ENCODE measurements around the gene GATA3. TPM values are rescaled to one million over a fixed set of nuclear protein-coding genes. Genes with fewer than 3 reads are reported as not detected.

Gene GATA3
- total RNA-seq, 1 donor from 2014 or later, result not detected

GRCh38 chr10:8032558-8032957 lies 21.9 kb upstream of the GATA3 start:
- H3K9ac ChIP-seq, result no peak overlapping the region
- peaks cover 24% of the 10 kb centered on the region for H3K4me1 ChIP-seq
- Mint-ChIP-seq H3K4me1 (peaks cover 14% of the 10 kb centered on the region), H3K4me3 (peak overlapping the region; percentile 21), H3K9me3 (peaks cover 2% of the 10 kb centered on the region), H3K27ac (no peak overlapping the region), H3K36me3 (no peaks in the 10 kb centered on the region), H3K27me3 (ENCODE audit: insufficient read depth, low read depth) (peaks cover 57% of the 10 kb centered on the region)
- no peak for DNase-seq (ENCODE audit: low spot score)
- H3K27me3 ChIP-seq, result peaks cover 85% of the 10 kb centered on the region
- H3K36me3 ChIP-seq, result no peaks in the 10 kb centered on the region
- TF ChIP-seq CTCF (IDR thresholded peaks at IDR 0.05), result no peak
- no peak for TF ChIP-seq EZH2 (IDR thresholded peaks at IDR 0.05)
- no peaks in the 10 kb centered on the region for H3K79me2 ChIP-seq (ENCODE audit: low read depth)
- no peak overlapping the region for H3K4me3 ChIP-seq
- no peaks in the 10 kb centered on the region for H3F3A ChIP-seq (ENCODE audit: low read depth)
- no peak overlapping the region for H3K27ac ChIP-seq
- H3K9me3 ChIP-seq (ENCODE audit: low read depth), result no peaks in the 10 kb centered on the region
- peaks cover 42% of the 10 kb centered on the region for H4K20me1 ChIP-seq (ENCODE audit: low read depth)
- H3K4me2 ChIP-seq, result no peak overlapping the region
- H2AFZ ChIP-seq (replicated peaks), result no peak overlapping the region

GRCh38 chr10:8033812-8034465 lies 20.5 kb upstream of the GATA3 start:
- H3K4me3 Mint-ChIP-seq, result peak overlapping the region; percentile 71
- H3K4me2 ChIP-seq, result peak overlapping the region; percentile 69

GRCh38 chr10:8034466-8035005 lies 20.0 kb upstream of the GATA3 start:
- peak; percentile 39 for DNase-seq (ENCODE audit: low spot score)
- Histone ChIP-seq H3K4me2 (peak overlapping the region; percentile 69), H3K79me2 (ENCODE audit: low read depth) (no peaks in the 10 kb centered on the region), H3K9ac (no peak overlapping the region), H4K20me1 (ENCODE audit: low read depth) (peaks cover 62% of the 10 kb centered on the region), H3F3A (ENCODE audit: low read depth) (peaks cover 8% of the 10 kb centered on the region), H3K27me3 (peaks cover 100% of the 10 kb centered on the region), H3K4me1 (peaks cover 25% of the 10 kb centered on the region), H3K36me3 (no peaks in the 10 kb centered on the region), H3K27ac (no peak overlapping the region), H3K4me3 (peak overlapping the region; percentile 29), H2AFZ (replicated peaks) (no peak overlapping the region), H3K9me3 (ENCODE audit: low read depth) (no peaks in the 10 kb centered on the region)
- Mint-ChIP-seq H3K27ac (no peak overlapping the region), H3K36me3 (no peaks in the 10 kb centered on the region), H3K4me3 (peak overlapping the region; percentile 80), H3K4me1 (peaks cover 19% of the 10 kb centered on the region), H3K9me3 (peaks cover 2% of the 10 kb centered on the region), H3K27me3 (ENCODE audit: insufficient read depth, low read depth) (peaks cover 75% of the 10 kb centered on the region)
- no peak for TF ChIP-seq CTCF (IDR thresholded peaks at IDR 0.05)
- peak; percentile 80 for TF ChIP-seq EZH2phosphoT487 (IDR thresholded peaks at IDR 0.05)

More at GRCh38 chr10:8033812-8034465, 20.5 kb upstream of the GATA3 start:
- Mint-ChIP-seq H3K27ac (no peak overlapping the region), H3K4me1 (peaks cover 19% of the 10 kb centered on the region), H3K9me3 (peaks cover 2% of the 10 kb centered on the region), H3K27me3 (ENCODE audit: insufficient read depth, low read depth) (peaks cover 69% of the 10 kb centered on the region), H3K36me3 (no peaks in the 10 kb centered on the region)
- Histone ChIP-seq H3K4me3 (peak overlapping the region; percentile 29), H3K9me3 (ENCODE audit: low read depth) (no peaks in the 10 kb centered on the region), H4K20me1 (ENCODE audit: low read depth) (peaks cover 56% of the 10 kb centered on the region), H2AFZ (replicated peaks) (no peak overlapping the region), H3F3A (ENCODE audit: low read depth) (peaks cover 2% of the 10 kb centered on the region), H3K9ac (no peak overlapping the region), H3K27me3 (peaks cover 99% of the 10 kb centered on the region), H3K4me1 (peaks cover 24% of the 10 kb centered on the region), H3K36me3 (no peaks in the 10 kb centered on the region), H3K79me2 (ENCODE audit: low read depth) (no peaks in the 10 kb centered on the region), H3K27ac (no peak overlapping the region)
- DNase-seq (ENCODE audit: low spot score), result peak; percentile 52
- TF ChIP-seq EZH2 (IDR thresholded peaks at IDR 0.05) (peak; percentile 81), EZH2phosphoT487 (IDR thresholded peaks at IDR 0.05) (peak; percentile 68), CTCF (IDR thresholded peaks at IDR 0.05) (no peak)

All from neural progenitor cell (in vitro differentiated cells).